Transverse colon (tissue), 4 donors: ENCODE measurements around the gene SYPL1.

ENCODE experiments used
- CTCF ChIP-seq, 5 experiments: fragments of 200-600 bp in 3 of 5; fragments of 450-650 bp in 2 of 5; sonication (generic) in 3 of 5; IDR thresholded peaks; 1 replicate in 2 of 5; 2 replicates in 3 of 5; pipeline ENCODE4 v1.5.1; 2016 to 2017; ENCODE audit warnings: antibody characterized with exemption in 5 of 5, inconsistent platforms in 3 of 5, mild to moderate bottlenecking in 2 of 5, moderate library complexity in 1 of 5
- EP300 ChIP-seq: sonication (generic); formaldehyde crosslinking; IDR thresholded peaks from one replicate; pipeline ENCODE4 v1.6.1; 2017; ENCODE audit warnings: antibody characterized with exemption, low read depth
- POLR2A ChIP-seq: fragments of 450-650 bp; IDR thresholded peaks from one replicate; pipeline ENCODE4 v1.6.1; 2016; ENCODE audit warnings: antibody characterized with exemption, mild to moderate bottlenecking, moderate library complexity
- POLR2AphosphoS5 ChIP-seq, 3 donors: sonication (generic); formaldehyde crosslinking; IDR thresholded peaks; one replicate each; pipeline ENCODE4 v1.6.1; 2016; ENCODE audit warnings: antibody characterized with exemption in 3 of 3

- TF ChIP-seq POLR2A (no peak), CTCF (IDR thresholded peaks at IDR 0.05) (no peak), POLR2AphosphoS5 (IDR thresholded peaks at IDR 0.05) (peak; percentile 59 to 91 (median 90)), EP300 (peak; percentile 75)
Measured at GRCh38 chr7:106067678-106068077, 44.4 kb downstream of the SYPL1 start.
